Inflammatory macrophage treated with lipopolysaccharide for 4 hours (primary cell): ENCODE data around the gene CCDC127.
"Not testable (repeated sequence)": the region's sequence is repeated elsewhere in the genome, so short reads cannot be mapped to it uniquely, and the experiment has no call there.

Source experiments
- DNase-seq: peaks from one replicate; pipeline ENCODE4 v3.0.0-alpha.2; 2020

The CCDC127 gene

DNA sequence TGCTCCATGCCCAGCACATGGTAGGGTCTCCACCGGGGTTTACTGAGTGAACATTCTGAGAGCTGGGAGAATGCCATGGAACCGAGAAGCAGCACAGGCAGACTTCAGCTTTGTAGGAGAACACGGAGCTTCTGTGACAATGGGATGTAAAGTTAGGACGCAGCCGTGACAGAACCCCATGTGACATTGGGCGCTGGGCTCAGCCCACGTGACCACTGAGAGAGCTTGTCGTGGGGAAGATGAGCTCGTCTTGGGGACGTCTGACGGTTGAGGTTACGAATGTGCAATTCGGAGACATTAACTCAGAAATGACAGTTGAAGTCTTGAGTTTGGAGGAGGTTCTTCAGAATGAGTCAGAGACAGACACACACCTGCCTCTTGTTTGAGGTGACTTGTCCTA, 13.7 kb upstream of the CCDC127 start:
- no peak for DNase-seq

DNA sequence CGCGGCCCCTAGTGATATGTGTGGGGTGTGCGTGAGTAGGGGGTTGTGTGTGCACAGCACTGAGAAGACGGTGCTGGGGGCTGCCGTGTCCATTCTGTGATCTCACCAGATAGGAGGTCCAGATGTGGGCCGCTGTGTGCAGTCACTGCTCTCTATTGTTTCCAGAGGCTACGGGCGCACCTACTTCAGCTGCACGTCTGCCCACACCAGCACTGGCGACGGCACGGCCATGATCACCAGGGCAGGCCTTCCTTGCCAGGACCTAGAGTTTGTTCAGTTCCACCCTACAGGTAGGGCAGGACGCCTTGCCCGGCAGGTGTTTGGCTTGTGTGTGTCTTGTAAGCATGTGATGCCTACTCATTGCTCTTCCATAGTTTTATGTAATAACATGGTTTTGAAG, 12.8 kb upstream of the CCDC127 start:
- no peak for DNase-seq

DNA sequence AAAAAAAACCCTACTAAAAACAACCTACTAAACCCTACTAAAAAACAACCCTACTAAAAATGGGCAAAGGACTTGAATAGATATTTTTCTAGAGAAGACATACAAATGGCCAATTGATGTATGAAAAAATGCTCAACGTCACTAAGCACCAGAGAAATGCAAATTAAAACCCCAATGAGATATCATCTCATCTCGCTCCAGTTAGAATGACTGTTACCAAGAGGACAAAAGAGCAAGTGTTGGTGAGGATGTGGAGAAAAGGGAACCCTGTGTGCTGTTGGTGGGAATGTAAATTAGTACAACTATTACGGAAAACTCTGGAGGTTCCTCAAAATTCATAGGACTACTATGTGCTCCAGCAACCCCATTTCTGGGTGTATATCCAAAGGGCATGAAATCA, 10.9 kb upstream of the CCDC127 start:
- no peak for DNase-seq

DNA sequence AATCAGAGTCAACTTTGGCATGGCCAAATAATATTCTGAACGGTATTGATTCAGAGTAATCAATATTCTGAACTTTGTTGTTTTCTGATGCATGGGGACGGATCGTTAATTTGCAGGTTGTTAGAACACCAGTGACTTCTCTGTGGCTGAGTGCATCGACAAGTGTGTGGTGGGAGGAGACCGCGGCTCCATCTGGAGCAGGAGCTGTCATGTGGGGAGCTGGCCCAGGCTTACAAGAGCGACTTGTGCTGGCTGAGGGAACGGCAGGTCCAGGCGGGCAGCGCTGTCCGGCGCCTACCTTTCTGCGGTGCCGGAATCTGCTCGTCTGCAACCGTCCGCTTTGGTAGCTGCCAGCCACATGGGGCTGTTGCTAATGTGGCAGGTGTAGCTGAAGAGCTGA, 9.4 kb upstream of the CCDC127 start:
- not testable (repeated sequence) for DNase-seq

DNA sequence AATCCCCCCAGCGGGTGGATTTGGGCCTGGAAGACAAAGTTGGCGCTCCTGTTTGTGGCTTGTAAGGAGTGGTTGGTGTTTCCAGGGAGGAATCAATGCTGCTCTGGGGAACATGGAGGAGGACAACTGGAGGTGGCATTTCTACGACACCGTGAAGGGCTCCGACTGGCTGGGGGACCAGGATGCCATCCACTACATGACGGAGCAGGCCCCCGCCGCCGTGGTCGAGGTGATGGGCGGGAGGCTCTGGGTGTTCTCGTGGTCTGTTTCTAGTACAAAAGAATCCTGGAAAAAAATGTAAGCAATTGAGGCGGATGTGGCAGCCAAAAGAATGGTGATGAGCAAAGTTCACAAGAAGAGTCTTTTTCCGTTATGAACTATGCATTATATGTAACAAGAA, 7.4 kb upstream of the CCDC127 start:
- DNase-seq: no peak

DNA sequence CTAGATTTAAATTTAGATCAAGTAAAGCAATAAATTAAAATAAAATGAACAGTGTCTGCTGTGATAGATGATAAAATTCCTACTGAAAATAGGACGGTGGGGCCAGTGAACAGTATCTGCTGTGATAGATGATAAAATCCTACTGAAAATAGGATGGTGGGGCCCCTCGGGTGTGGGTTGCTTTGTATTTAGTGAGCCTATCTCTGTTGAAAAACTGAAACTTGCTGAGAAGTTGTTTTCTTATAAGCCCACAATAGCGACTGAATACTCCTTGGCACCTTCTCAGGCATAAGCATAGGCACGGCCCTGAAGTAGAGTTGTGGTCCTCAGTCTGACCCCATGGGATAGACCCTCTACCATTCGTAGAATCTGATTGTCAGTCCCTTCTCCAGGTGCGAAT, 5.8 kb upstream of the CCDC127 start:
- DNase-seq: no peak

DNA sequence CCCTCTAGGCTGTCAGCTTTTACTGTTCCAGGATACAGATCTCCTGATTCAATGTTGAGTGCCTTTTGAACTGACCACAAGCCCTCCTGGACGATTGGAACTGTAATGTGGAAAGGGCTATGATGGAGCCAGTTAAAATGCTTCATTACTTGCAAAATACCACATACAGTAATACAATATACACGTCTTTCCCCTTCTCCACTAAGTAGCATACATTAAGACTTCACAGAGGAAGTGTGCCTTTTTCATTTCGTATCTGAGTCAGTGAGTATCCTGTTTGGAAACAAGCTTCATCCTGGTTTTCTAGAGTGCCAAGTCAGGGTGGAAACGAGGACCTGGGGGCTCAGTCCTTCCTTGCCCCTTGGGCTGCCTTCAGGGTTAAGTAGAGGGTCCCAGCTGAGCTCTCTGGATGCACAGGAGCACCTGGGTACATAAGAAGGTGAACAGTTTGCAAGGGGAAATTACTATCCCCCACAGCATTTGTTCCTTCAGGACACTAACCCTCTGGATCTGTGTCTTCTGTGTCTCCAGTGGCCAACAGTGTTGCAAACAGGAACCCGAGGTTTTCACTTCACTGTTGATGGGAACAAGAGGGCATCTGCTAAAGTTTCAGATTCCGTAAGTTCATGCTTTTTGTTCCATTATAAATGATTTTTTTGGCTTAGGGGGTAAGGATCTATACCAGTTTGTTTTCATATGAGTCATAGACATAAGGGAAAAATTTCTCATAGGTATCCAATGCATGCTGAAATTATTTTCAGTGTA, 5.2 kb upstream of the CCDC127 start:
- peak; percentile 51 for DNase-seq

DNA sequence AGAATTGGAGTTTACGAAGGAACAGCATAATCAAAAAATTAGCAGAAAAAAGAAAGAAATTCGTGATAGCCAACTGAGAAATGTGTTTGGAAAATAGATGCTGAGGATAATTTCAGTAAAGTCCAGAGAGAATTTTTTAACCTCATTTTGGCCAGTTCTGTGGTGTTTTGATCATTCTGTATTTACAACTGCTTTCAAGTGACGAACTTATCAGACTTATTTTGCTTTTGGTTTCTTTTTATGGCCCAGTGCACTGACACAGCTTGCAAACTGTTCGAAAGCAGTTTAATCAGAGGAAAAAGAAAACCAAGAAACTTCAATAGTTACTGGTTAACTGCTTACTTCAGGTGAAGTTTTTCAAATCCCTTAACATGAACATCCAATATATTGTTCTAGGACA, 2.0 kb upstream of the CCDC127 start:
- DNase-seq: peak; percentile 55

DNA sequence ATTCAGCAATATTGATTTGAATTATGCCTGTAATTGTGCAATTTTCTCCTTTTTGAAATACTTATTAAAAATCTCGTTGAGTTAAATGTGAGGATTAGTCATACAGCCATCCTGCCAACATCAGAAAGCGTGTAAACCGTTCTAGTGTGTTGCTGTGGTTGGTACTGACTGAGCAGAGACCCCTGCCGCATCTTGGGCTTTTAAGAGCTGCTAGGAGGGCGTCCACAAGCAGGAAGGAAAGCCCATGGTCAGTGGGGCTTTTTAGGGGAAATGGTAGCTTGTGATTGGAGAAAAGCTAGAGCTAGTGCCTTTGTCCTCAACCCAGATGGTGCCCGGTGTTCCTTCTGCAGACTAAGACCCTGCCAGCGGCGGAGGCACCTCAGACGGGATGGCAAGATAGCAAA, 1.5 kb upstream of the CCDC127 start:
- DNase-seq: peak; percentile 26

DNA sequence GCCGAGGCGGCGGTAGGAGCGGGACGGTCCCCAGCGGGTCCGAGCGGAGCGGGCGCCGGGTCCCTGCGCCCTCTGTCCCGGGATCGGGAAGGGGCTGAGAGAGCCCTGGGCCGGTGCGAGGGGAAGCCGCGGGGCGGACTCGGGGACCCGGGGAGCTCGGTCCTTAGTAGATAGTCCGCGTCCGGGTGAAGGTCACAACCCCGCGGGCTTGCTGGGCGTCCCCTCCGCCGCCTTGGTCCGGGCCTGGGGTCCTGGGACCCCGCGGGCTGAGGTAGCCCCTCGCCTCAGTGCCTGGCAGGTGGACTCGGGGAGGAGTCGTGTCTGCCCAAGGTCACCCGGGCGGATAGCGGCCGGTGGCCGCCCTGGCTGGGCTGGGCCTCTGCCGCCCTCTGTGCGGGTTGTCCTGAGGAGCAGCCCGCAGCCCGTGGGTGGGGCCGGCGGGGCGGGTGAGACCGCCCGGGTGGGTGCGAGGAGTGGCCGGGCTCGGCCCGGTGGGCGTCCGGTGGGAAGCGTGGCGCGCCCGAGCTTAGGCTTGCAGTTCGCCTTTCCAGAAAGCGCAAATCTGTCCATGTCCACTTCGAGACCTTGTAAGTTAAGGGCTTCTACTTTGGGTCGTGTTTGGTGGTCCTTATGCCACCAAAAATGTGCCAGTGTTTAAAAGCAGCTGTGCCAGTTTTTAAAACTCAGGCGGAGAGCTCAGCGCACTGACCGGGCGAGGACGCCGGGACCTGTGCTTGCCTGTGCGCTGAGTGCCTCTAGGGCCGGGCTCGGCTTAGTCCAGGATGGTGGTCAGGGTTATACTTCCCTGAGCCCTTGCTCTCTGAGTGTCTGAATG, 721 bp upstream of the CCDC127 start:
- DNase-seq: peak; percentile 53

DNA sequence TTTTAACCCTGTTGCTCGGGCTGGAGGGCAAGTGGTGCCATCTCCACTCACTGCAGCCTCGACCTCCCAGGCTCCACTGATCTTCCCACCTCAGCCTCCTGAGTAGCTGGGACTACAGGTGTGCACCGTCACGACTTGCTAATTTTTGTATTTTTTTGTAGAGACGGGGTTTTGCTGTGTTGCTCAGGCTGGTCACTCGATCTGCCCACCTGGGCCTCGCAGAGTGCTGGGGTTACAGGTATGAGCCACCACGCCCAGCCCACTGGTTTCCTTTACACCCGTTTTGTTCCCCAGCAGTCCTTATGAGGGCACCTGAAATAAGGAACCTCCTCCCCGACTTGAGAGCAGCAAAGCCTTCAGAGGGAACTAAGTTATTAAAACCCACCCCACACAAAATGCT, 1.9 kb downstream of the CCDC127 start:
- not testable (repeated sequence) for DNase-seq

DNA sequence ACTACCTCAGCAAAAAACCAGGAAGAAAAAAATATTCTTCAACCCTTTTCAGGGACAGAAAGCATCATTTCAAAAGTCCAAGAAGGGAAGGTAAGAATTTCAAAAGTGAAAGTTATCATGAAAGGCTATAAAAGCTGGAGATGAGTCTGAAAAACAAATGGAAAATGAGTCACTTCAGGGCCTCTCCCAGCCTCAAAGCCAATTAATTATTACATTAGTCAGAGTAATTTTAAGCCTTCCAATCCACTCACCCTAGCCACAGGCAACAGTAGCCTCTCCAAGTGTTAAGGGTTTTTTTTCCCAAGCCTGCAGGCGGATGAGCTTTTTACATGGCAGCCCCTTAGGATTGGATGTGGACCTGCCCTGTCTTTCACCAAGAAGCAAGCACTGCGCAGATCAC, 2.7 kb downstream of the CCDC127 start:
- DNase-seq: not testable (repeated sequence)

DNA sequence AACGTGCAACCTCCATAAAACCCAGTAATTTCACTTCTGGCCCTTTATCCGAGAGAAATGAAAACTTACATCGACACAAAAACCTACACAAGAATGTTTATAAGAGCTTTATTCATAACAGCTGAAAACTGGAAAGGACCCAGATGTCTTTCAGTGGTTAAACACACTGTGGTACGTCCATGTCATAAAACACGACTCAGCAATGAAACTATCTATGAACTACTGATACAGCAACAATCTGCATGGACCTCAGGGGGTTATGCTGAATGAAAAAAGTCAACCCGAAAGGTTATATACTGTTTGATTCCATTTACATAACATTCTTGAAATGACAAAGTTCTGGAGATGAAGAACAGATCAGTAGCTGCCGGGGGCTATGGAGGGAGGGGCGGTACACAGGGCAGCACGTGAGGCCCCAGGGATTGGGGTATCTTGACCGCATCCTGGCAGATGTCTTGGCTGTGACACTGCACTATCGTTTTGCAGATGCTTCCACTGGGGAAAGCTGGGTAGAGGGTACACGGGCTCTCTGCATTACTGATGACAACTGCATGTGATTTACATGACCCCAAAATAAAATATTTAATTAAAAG, 4.1 kb downstream of the CCDC127 start:
- no peak for DNase-seq

DNA sequence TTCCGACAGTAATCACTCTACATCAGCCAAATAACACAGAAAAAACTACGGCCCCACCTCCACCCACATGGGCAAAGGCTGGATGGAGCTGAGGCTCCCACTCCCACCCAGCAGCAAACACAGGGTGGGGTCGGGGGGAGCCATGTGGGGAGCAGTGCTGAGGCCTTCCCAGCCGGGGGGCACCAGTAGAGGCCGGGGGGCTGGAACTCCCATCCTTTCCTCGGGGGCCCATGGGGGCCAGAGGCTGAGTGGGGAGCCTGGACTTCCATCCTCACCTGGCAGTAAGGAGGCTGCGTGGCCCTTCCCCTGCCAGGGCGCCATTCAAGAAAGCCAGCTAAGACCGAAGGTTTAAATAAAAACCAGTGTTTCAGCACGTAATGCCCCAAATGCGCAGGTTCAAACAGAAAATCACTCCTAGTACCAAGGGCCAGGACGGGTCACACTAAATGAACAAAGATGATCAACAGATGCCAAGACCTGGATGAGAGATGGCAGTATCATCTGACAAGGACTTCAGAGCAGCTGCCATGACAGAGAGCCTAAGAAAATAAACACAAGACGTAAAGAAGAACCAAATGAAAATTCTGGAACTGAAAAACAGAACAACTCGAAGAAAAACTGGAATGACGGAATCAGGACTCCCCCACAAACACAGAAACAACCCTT, 9.4 kb downstream of the CCDC127 start:
- no peak for DNase-seq

DNA sequence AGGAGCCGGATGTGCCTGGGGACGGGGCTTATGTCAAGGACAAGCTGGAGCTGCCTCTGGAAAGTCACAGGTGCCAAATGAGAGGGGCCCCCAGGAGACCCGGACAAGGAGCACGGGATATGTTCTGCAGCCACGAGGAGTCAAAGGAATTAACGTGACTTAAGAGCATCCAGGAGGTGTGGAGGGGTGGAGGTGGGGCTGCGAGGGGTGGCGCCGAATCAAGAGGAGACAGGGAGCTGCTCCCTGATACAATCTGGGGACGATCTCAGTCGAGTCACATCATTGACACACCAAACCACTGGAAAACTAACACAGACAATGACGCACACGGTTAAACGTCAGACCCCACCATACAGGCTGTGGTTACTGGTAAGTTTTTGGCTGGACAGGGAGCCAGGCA, 10.4 kb downstream of the CCDC127 start:
- no peak for DNase-seq

DNA sequence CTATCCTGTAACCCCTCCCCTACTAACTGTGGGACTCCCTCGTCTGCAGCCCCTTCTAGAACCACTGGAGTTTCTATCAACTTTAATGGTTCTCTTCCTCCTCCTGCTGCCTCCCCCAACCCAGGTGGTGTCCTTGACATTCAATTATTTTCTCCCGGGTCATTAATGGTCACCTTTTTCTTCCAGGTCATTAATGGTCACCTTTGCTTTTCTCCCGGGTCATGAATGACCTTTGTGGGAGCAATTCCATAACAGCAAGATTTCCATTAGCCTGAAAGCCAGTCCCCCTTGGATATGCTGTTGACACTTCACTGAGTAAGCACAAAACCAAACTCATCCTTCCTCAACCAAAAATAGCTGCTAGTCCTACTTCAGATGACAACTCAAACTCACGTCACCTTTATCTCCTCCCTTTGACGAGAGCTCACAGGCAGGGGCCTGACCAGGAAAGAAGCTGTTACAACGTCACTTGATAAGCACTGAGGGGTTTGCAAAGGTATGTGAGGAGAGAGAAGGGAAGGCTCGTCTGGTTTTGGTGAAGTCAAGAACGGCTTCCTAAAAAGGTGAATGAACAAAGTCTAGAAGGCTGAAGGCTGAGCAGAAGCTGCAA, 10.9 kb downstream of the CCDC127 start:
- DNase-seq: no peak

DNA sequence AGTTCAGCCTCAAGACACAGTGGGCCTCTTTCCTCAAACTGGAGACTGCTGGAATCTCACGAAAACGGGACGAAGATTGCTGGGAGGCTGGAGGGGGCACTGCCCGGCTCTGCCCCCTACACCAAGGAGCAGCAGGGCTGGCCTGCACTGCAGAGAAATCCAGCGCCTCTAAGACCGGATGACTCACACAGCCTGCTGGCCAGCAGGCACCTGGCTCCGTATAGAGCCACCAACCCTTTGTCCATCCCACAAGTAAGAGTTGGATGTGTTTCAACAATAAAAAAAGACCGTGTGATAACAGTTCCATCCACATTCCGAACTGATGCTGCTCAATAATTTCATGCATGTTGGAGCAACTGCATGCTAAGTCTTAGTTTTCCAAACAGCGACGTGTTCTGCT, 11.5 kb downstream of the CCDC127 start:
- no peak for DNase-seq

DNA sequence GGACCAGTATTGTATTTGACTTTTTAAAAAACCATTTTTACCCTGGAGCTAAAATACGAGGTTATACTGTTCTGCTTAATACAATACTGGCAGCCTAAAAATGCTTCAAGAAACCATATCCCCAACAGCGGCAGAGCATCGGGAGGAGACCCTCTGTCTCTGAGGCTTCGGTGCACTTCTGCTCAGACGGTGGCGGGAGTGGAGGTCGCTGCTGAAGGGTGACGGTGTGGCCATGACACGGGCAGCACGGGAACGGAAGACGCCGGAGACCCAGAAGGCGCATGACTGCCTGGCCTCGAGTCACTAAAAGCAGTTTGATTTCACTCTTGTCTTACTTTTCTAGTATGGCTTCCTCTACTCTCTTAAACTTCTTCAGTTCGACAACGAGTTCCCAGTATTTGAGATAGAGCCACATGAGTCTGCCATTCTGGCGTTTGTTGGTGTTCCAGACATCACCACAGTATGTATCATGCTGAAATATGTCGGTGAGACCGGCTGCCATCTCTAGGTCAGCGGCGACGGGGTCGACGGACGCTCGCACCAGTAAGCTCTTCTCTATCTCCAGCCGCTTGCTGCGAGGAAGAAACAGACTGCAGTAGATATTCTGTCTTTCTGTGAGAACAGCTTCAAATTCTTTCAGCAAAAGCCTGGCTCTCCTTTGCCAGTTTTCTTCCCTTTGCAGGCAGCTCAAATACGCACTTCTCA, 12.8 kb downstream of the CCDC127 start:
- DNase-seq: no peak

DNA sequence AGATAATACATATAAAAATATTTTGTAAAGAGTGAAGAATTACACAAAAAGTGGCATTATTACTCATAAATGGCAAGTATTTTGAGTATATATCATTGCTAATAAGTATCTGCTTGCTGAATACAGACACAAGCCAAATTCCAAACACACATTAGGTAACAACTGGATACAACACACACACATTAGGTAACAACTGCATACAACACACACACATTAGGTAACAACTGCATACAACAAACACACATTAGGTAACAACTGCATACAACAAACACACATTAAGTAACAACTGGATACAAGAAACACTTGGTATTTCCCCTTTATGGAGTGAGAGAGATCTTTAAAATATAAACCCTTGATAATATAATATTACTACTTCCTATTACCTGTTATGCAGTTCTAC, 13.5 kb downstream of the CCDC127 start:
- DNase-seq: no peak

DNA sequence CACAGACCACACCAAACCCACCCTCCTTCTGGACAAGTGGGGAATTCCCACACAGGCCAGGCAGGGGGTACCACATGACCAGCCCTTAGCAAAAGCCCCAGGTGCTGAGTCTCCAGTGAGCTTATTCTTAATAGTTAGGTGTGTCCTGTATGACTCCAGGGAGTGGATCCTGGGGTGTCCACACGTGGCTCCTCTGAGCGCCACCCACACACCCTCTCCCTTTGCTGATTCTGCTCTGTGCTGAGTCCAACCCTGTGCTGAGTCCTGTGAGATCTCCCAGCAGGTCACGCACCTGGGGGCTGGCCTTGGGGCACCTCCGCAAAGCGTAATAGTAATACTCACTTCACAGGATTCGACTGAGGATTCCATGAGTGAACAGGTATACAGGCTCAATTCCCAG, 14.0 kb downstream of the CCDC127 start:
- no peak for DNase-seq

DNA sequence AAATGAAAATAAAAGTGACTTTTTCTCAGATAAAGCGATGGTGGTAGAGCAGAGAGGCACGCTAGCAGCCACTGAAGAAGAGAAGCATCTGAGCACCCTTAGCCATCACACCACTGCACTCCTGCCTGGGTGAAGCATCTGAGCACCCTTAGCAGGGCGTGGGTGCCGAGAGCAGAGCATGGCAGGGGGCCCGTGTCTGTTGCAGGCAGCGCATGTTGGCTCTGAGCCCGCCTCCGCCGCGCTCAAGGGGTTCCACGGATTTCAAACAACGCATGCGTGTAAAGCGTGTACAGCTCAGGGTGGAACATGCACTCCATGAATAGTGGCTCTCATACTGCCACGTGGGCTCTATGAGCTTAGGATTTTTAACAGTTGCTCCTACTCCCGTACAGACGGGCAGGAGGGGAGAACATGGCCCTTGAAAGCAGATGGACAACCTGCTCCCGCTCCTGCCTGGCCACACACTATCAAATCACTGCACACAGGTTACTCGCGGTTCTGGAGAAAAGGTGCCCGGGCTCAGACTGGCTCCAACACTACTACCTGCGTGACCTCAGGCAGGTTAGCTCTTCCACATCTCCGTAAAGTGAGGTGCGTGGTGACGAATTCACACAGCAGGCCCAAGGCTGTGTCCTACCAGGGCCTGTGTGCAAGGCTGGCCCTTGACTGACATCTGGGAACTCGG, 14.6 kb downstream of the CCDC127 start:
- DNase-seq: no peak

DNA sequence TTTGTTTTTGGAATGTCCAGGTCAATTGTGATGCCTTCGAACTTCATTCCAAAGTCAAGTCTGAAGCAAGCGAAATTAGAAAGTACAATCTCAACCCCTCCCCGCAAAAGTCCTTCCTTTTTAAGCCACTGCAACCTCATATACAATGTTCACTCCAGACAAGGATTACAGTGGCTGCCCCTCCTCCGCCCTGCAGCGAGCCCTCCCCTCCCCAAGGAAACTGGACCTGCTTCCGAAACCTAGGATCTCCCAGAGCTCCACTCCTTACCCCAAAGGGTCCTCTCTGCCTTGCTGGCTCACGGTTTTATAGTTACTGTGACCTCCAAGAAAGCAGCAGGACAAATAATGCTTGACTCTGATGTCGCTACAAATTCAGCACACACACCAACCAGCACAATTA, 16.3 kb downstream of the CCDC127 start:
- DNase-seq: no peak
